COLO668 (cell line): ENCODE data around the gene HMGCS2.

Experiments used
- DNase-seq: peaks from one replicate; lab custom pipeline; 2025; ENCODE audit not compliant: unreplicated experiment; lab: John Stamatoyannopoulos, UW

The HMGCS2 gene

DNA sequence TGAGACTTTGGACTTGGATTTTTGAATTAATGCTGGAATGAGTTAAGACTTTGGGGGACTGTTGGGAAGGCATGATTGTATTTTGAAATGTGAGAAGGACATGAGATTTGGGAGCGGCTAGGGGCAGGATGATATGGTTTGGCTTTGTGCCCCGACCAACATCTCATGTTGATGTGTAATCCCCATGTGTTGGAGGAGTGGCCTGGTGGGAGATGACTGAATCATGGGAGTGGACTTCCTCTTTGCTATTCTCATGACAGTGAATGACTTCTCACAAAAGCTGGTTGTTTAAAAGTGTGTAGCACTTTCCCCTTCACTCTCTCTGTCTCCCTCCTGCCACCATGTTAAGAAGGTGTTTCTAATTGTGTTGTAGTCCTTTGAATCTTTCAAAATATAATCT, 66.3 kb downstream of the HMGCS2 start:
- DNase-seq: no peak

DNA sequence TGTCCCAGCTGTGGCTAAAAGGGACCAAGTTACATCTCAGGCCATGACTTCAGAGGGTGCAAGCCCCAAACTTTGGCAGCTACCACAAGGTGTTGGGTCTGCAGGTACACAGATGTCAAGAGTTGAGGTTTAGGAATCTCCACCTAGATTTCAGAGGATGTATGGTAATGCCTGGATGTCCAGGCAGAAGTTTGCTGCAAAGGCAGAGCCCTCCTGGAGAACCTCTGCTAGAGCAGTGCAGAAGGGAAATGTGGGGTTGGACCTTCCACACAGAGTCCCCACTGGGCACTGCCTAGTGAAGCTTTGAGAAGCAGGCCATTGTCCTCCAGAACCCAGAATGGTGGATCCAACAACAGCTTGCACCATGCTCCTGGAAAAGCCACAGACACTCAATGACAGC, 67.0 kb downstream of the HMGCS2 start:
- DNase-seq: no peak

DNA sequence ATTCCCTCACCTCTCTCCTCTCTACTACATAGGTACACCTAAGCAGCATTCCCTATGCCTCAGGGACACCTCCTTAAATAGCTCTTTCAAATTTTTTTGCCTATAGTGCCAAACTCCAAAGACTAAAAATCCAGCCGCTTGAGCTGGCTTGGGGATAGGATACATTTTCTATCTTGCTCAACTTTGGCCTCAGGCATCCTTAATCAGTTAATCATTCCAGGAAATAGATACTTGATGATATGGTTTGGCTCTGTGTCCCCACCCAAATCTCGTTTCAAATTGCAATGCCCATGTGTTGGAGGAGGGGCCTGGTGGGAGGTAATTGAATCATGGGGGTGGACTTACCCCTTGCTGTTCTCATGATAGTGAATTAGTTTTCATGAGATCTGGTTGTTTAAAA, 68.4 kb downstream of the HMGCS2 start:
- DNase-seq: no peak
